Vein endothelial cell (primary cell): Measurements from ENCODE around the gene CYLC1. TPM values are rescaled to one million over a fixed set of nuclear protein-coding genes. Genes with fewer than 3 reads are reported as not detected.

Experiments used
- total RNA-seq: library from RNA; depleted of rRNA; stranded (reverse); fragments of >200 nt; gene quantifications from 2 replicates; pipeline ENCODE4 v1.2.3, GENCODE V29; 2012

CYLC1 gene
- not detected in 2 replicates for total RNA-seq

GRCh38 chrX:83860846-83861245, at the start of gene CYLC1:
Gene CYLC1, plus strand, starts transcription at chrX:83861146. Its CDS starts 37 bp downstream, at chrX:83861183.

